Keratinocyte (primary cell): ENCODE data around the gene CNOT8.

ENCODE experiments used
- EZH2 ChIP-seq: IDR thresholded peaks from one replicate; pipeline ENCODE4 v1.6.1; 2012; ENCODE audit warnings: inconsistent platforms, mild to moderate bottlenecking, low read length, moderate library complexity
- TF ChIP-seq, protein P1 (sequence below), 3 experiments: IDR thresholded peaks in 1 of 3; conservative IDR thresholded peaks in 1 of 3; optimal IDR thresholded peaks in 1 of 3; 2 replicates in 2 of 3; 3 replicates in 1 of 3; pipeline versions ENCODE3 to v1.5.1; 2011; ENCODE audit warnings: low read length in 3 of 3, mild to moderate bottlenecking in 3 of 3, moderate library complexity in 2 of 3, control low read depth in 1 of 3, inconsistent platforms in 1 of 3; ENCODE audit not compliant: insufficient read depth in 2 of 3; ENCODE audit errors: extremely low read depth in 1 of 3

DNA sequence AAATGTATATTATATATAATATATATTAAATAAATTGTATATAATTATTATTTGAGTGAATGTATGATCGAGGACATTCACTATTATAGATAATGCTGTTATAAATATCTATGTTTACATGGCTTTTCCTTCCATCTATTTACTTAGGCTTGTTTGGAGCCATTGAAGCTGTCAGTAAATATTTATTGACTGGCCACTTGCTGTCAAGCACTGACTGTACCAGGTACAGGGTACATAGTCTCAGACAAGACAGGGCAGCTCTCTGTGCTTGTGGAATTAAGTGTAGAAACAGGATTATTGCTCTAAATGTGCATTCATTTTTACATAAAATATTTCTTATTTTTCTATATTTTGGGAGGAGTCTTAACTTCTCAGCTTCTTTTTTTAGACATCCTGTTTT, 24.4 kb upstream of the CNOT8 start:
- TF ChIP-seq, protein P1, sequence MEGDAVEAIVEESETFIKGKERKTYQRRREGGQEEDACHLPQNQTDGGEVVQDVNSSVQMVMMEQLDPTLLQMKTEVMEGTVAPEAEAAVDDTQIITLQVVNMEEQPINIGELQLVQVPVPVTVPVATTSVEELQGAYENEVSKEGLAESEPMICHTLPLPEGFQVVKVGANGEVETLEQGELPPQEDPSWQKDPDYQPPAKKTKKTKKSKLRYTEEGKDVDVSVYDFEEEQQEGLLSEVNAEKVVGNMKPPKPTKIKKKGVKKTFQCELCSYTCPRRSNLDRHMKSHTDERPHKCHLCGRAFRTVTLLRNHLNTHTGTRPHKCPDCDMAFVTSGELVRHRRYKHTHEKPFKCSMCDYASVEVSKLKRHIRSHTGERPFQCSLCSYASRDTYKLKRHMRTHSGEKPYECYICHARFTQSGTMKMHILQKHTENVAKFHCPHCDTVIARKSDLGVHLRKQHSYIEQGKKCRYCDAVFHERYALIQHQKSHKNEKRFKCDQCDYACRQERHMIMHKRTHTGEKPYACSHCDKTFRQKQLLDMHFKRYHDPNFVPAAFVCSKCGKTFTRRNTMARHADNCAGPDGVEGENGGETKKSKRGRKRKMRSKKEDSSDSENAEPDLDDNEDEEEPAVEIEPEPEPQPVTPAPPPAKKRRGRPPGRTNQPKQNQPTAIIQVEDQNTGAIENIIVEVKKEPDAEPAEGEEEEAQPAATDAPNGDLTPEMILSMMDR (optimal IDR thresholded peaks at IDR 0.05 in 1 of 3, IDR thresholded peaks at IDR 0.05 in 1 of 3, conservative IDR thresholded peaks at IDR 0.05 in 1 of 3; ENCODE audit: extremely low read depth in 1 of 3, insufficient read depth in 2 of 3, low read length in 3 of 3) = no peak
- TF ChIP-seq EZH2 = no peak
